Measurements from ENCODE around the gene SLC50A1.

DNA sequence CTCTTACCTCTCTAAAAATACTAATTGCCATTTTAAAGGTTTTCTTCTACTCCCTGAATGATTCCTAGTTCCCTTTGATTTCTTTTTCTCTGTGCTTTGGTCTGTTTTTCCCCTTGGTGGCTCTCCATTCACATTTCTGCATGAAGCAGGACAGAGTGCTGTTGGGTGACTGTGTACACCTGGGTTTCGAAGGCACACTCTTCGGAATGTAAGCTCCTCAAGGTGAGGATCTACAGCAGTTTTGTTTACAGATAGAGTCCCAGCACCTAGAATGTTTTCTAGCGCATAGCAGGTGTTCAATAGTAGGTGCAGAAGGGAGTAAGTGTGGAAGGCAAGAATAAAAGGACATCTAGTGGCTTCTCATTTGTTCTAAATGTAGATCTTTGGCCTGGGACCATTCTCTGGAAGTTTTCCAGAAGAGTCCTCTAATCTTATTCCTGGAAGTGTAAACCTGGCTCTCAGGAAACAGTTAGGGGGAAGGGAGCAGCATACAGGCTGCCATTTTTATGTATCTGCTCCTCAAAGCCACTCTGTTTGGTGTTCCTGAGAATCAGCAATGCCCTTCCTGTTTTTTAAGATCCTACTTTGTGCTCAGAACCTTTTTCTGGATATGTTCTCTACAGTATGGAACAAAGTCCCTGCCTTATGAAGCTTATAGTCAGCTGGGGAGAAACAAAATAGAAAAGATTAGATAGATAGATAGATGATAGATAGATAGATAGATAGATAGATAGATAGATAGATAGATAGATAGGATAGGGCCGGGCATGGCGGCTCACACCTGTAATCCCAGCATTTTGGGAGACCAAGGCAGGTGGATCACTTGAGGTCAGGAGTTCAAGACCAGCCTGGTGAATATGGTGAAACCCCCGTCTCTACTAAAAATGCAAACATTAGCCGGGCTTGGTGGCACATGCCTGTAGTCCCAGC lies 30.8 kb upstream of the SLC50A1 start:
- TF ChIP-seq, protein P1, sequence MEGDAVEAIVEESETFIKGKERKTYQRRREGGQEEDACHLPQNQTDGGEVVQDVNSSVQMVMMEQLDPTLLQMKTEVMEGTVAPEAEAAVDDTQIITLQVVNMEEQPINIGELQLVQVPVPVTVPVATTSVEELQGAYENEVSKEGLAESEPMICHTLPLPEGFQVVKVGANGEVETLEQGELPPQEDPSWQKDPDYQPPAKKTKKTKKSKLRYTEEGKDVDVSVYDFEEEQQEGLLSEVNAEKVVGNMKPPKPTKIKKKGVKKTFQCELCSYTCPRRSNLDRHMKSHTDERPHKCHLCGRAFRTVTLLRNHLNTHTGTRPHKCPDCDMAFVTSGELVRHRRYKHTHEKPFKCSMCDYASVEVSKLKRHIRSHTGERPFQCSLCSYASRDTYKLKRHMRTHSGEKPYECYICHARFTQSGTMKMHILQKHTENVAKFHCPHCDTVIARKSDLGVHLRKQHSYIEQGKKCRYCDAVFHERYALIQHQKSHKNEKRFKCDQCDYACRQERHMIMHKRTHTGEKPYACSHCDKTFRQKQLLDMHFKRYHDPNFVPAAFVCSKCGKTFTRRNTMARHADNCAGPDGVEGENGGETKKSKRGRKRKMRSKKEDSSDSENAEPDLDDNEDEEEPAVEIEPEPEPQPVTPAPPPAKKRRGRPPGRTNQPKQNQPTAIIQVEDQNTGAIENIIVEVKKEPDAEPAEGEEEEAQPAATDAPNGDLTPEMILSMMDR (conservative IDR thresholded peaks at IDR 0.05 in 1 of 2, IDR thresholded peaks at IDR 0.05 in 1 of 2; ENCODE audit: low read depth in 1 of 2, low read length in 2 of 2) = no peak
- TF ChIP-seq EZH2 (IDR thresholded peaks at IDR 0.05; ENCODE audit: low read length, missing control alignments) = no peak
